GM10847 (cell line): ENCODE data around the gene VTI1A.

ENCODE experiments used
- POLR2A ChIP-seq: IDR thresholded peaks from 2 replicates; pipeline ENCODE4 v1.6.1; 2011; ENCODE audit not compliant: insufficient read length; ENCODE audit errors: extremely low read depth

The VTI1A gene

GRCh38 chr10:112823604-112824003 lies 376.6 kb downstream of the VTI1A start:
- no peak for TF ChIP-seq POLR2A

- no peak for TF ChIP-seq POLR2A
Measured at GRCh38 chr10:112826018-112826697, 379.1 kb downstream of the VTI1A start.

- no peak for TF ChIP-seq POLR2A
Measured at GRCh38 chr10:112827086-112827485, 380.1 kb downstream of the VTI1A start.

DNA sequence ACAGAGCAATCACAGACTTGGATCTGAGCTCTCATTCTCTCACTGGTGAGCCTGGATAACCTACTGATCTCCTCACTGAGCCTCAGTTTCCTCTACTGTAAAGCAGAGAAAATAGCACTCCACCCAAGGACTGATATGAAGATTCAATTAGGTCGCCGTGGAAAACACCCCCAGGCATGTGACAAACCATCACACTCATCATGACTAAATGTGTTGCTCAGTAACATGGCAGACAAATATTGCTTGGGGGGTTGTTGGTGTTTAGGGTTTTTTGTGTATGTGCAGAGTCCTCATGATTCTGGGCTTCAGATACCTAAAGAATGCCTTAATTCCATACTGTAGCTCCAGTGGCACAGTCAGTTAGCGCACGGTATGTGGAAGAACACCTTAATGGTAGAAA lies 380.9 kb downstream of the VTI1A start:
- no peak for TF ChIP-seq POLR2A

DNA sequence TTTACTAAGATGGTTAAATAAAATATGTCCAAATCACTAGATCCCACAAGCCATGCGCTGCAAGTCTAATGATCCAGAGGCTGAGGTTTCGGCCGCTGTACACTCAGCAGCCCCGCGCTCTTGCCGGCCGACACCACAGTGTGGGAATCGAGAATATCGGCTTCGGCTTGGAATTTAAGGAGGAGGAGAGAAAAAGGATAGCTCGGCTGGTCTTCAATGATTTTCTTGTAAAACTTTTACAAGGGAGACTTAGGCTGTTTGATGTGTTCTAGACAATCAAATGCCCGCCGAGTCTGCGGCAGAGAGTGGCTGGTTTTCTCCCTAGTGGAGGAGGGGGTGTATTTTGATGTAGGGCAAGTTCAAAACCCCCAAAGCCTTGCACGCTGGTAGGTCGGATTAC lies 384.8 kb downstream of the VTI1A start:
- no peak for TF ChIP-seq POLR2A

DNA sequence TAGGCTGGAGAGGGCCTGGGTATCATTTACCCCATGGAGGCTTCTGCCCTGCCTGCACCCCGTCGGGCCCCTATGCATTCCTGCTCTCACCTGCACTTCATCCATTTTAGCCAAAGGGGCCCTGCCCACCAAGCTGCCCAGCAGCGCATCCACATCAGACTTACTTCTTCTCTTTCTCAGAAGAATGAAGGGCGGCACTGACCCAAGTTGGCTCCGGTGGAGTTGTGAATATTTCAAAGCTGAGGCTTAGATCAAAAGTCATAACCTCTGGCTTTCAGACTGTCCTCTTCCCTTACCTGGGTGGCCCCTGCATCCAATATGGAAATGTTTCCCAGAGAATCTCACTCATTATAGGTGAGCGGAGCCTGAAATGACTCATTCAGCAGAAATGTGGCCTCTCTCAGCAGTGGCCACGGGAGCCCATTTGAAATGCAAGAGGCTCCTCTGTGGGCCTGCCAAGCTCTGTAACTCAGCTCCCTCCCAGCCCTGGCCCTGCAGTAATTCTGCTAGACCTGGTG lies 385.4 kb downstream of the VTI1A start:
- TF ChIP-seq POLR2A = no peak

GRCh38 chr10:112832959-112833358 lies 385.9 kb downstream of the VTI1A start:
- no peak for TF ChIP-seq POLR2A

DNA sequence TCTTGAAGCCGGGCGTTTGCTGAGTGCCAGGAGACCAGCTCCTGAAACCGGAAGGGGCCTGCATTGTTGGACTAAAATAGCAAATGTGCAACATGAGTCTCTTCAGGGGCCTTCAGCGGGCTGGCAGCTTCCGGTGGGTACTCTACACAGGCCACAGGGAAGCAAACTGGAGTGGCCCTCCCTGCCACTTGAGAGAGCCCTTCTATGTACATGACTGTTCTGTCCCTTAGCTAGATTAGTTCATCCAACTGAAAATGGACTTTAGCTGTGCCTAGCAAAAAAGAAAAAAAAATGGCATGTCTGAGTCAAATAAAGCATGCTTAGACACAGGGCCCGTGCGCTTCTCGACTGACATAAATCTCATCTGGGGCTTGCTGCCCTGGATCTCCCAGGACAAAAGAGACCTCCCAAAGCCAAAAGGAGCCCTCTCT lies 387.8 kb downstream of the VTI1A start:
- TF ChIP-seq POLR2A = no peak

GRCh38 chr10:112835217-112835715 lies 388.3 kb downstream of the VTI1A start:
- TF ChIP-seq POLR2A = no peak

GRCh38 chr10:112835944-112836451 lies 389.0 kb downstream of the VTI1A start:
- TF ChIP-seq POLR2A = no peak

DNA sequence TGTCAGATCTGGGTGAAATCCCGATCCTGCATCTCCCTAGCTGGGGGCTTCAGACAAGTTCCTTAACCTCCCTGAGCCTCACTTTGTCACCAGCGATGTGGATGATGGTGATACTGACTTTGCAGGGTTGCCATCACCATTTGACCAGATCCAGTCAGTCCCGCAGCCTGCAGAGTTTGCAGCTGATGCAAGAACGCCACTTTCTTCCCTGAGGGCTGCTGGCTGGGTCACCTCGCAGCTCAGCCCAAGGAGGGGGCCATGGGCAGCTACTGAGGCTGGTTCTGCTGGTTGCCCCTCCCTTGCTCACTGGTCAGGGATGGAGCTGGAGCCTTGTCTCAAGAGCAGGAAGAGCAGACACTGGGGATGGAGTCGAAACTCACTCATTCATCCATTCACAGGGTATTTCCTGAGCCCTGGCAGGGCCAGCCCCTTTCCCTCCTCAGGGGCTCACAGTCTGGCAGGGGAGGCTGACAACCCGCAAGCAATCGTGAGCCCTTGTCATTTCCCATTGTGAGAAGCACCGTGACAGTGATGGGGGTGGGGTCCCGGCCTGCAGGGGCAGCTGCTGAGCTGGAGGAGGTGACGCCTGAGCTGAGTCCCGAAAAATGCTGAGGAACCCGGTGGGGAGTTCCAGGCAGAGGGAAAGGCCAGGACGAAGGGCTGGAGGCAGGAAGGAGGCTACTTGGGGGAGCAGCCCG lies 391.9 kb downstream of the VTI1A start:
- no peak for TF ChIP-seq POLR2A

- no peak for TF ChIP-seq POLR2A
Measured at GRCh38 chr10:112839928-112840654, 393.1 kb downstream of the VTI1A start.

DNA sequence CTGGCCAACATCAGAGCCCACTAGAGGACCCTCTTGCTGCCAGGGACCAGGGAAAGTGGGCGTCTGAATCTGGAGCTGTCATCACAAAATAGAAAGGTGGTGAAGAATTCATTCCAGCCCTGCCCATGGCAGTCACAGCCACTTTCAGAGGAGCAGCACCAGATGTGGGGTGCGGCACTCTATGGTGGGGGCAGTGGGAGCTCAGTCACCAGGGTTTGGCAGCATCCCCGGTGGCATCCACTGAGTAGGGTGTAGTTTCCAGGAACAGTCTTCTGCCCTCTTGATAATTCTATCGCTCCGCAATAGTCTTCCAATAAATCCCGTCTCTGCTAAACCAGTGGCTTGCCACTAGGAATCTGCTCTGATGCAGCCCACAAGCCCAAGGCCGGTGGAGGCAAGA lies 394.5 kb downstream of the VTI1A start:
- no peak for TF ChIP-seq POLR2A

GRCh38 chr10:112842832-112843360 lies 395.9 kb downstream of the VTI1A start:
- no peak for TF ChIP-seq POLR2A

DNA sequence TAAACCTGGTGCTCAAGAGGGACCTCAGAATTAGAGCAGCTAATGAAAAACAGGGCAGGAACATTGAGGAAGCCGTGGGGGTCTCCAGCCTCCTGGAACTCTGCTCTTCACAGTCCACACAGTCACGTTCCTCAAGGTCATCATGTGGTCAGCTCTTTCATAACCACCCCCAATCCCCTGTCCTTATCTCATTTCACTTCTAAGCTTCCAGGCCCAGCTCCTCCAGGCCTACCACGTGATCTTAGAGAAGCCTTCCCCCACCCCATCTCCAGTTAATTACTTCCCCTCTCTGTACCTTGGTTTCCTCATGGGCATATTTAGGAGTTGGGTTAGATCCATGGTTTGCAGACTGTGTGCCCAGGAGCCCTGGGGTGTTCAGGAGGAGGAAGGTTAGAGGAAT lies 396.6 kb downstream of the VTI1A start:
- TF ChIP-seq POLR2A = no peak
